Colon (tissue), 2 donors: ENCODE measurements around the gene HMX1.

Experiments used
- FAIRE-seq: peaks from 2 replicates; lab custom pipeline; 2012; peaks lifted over from hg19 to GRCh38; lab: Jason Lieb, UNC
- donor health status: control.
- donor health status: control.

HMX1 gene

DNA sequence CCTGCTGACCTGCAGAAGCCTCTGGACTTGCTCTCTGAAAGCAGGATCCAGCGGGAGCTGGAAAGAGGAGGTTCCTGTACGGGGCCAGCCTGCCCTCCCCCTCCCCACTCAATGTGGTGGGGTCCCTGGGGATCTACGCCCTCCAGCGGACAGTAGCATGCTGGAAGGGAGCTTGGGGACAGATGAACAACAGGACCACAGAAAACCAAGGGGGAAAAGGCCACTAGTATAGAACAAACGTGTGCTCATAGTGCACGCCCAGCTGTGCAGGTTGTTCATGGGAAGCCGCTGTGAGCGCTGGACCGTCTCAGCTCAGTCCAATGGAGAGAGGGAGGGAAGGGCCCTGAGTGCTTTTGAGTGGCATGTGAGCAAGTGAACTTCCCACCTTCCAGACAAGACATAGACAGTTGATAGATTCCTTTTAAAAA is 15.8 kb downstream of the HMX1 start:
- no peak for FAIRE-seq

DNA sequence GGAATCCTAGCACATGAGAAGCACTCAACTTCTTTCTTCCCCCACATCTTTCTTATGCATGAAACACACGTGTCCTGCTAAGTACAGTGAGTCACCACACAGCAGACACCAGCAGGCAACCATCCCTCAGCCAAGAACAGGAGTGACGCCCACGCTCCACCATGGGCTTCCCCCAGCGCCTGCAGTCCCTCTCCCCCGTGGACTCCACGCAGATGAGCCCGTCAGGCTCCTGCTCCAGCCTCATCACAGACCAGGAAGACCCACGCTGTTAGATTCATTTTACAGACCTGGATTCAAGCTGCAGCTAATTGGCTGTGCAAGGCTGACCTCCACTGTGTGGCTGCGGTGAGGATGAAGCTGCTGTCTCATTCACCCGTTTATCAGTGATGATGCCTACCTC is 16.7 kb downstream of the HMX1 start:
- FAIRE-seq = no peak

DNA sequence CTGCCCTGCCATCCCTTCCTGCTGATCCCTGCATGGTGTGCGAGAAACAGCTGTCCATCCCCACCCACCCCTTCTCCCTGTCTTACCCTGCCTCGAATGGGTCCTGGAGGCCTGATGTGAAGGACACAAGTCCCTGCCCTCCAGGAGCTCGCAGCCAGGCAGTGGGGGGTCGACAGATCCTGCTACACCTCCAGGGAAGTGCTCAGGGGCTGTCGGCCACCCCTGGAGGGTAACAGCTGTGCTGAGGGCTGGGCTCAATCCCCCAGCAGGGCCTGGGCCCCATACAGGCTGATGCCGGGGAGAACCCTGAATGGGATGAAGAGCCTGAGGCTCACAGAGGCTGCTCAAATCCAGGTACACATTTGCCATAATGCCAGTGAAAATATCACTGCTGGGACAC is 17.6 kb downstream of the HMX1 start:
- FAIRE-seq = no peak

DNA sequence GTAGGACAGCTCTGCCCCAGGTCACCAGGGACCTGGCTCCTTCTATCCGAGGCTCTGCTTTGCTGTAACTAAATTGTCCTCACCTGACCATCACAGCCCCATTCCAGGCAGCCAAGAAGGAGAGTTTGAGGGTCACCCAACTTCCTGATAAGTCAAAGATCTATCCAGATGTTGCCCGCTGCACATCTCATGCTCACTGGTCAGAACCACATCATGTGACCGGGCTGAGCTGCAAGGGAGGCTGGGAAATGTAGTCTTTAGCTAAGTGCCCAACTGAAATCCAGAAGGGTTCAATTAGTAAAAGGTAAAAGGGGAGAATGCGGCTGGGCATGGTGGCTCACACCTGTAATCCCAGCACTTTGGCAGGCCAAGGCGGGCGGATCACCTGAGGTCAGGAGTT is 18.4 kb downstream of the HMX1 start:
- FAIRE-seq = no peak

DNA sequence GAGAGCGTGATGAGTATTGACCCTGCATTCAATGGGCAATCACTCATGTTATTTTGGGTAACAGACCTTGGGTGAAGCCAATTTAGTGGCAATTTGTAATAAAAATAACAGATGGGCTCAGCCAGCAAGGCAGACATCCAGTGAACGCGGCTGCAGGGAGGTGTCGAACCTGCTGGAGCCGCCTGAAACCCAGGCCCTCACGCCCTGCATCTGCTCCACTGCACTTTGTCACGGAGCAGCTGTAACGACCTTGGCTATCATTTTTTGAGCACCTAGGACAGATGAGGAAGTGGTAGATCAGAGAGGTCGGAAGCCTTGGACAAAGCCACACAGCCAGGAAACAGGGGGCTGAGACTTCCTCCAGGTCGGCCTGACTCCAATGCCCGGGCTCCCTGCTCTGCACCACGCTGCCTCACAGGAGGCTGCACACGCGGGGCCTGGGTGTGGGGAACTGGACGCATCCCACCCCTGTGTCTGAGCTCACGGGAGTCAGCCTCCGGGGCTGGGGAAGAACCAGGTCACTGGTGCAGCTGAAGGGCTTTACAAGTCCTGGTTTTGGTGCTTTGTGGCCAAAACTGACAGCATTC is 19.4 kb downstream of the HMX1 start:
- no peak for FAIRE-seq

DNA sequence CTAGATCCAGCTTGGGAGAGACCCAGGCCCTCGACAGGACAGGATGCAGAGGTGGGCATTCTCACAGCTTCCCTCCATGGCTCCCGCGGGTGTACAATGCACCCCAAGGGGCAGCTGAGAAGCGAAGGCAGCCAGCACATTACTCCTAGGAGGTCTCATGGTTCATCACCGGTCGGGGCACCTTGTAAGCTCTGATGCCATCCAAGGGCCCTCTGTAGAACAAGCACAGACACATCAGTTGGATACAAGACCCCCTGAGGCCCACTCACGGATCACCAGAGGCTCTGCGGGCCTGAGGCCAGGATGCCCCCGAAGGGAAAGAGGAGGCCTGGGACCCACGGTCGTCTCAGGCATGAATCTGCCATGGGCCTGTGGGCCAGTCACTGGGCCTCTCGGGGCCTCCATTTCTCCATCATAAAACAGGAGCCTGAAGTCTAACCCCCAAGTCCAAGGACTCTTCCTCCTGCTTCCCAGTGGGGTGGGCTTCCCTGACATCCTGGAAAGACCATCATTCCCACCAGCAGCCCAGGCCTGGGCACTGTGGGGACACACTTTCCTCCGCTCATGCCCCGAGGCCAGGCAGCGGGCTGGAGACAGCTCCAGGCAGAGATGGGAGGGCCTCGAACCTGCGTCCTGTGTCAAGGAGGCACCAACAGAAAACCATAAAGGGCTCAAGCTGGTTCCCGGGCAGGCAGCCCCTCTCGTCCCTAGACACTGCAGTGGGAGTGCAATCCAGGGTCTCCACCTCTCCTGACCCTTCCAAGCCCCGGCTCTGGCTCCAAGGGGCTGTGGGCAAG is 20.1 kb downstream of the HMX1 start:
- no peak for FAIRE-seq

DNA sequence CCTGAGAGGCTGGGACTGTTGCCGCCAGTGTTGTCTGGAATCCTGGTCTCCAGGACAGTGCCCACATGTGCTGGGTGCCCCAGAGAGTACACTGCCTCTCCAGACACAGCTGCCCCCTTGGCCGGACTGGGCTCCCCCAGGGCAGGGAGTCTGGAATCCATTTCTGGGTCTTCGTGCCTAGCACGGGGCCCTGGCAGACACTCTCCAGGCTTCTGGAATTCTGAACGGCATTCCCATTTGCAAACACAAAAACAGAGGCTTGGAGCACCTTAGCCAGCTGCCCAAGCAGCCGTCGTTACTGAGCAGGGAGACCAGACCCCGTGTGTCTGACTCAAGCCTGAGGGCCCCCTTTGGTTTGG is 20.8 kb downstream of the HMX1 start:
- no peak for FAIRE-seq

DNA sequence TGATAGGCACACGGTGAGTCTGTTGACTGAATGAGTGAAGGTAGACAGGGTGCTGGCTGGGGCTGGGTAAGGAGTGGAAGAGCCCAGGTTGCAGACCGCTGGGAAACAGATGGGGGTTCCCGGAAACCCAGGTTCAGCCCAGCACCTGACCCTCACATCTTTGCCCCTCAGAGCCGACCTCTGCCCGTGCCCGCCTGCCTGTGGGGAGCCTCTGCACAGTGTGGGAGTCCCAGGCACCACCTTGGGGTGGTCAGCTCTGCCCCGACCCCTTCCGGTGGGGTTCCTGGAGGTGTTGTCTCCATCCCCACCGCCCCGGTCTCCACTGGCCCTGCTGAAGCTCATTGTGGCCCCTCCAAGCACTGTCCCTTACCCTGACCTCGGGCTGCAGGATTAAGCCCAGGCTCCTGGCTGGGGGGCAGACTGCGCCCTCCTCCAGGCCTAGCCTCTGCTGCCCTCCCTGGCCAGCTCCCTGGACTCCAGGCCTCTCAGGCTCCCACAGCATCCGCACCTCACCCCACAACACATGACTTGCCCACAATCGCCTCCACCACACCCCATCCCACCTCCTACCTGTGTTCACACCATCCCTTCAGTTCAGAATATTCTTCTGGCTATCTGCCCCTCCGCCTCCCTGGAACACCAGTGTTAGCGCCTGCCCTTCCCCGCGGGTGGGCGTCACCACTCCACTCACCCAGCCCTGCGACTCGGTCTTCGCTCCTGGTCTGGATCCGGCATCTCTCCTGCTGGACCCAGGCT is 21.4 kb downstream of the HMX1 start:
- FAIRE-seq = no peak

DNA sequence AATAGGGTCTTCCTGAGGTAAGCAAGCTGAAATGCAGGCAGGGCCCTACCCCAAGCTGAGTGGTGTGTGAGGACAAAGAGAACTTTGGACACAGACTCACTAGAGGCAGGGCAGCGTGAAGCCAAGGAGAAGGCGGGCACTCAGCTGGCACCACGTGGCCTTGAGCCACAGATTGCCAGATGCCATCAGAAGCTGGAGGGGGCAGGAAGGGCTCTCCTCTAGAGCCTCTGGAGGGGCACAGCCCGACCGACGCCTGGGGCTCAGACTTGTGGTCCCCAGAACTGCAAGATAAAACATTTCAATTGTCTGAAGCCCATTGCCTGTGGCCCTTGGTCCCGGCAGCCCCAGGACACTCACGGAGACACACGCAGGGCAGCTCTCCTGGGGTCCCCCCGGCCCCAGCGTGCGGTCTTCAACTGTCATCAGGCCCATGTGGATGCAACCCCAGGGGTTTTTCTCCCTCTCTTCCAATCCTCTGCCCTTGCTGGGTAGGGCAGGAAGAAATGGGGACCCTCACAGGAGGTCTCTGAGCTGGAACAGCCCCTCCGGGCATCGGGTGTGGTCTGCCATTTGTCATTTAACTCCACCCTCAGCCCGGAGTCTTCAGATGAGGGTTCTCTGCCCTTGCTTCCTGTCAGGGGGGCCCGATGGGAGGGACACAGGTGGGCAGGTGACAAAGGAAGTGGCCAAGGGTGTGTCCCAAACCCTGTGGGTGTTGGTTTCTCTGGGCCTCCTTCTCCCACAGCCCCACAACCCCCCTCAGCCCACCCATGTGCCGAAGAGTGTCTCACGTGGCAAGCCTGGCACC is 22.2 kb downstream of the HMX1 start:
- no peak for FAIRE-seq

DNA sequence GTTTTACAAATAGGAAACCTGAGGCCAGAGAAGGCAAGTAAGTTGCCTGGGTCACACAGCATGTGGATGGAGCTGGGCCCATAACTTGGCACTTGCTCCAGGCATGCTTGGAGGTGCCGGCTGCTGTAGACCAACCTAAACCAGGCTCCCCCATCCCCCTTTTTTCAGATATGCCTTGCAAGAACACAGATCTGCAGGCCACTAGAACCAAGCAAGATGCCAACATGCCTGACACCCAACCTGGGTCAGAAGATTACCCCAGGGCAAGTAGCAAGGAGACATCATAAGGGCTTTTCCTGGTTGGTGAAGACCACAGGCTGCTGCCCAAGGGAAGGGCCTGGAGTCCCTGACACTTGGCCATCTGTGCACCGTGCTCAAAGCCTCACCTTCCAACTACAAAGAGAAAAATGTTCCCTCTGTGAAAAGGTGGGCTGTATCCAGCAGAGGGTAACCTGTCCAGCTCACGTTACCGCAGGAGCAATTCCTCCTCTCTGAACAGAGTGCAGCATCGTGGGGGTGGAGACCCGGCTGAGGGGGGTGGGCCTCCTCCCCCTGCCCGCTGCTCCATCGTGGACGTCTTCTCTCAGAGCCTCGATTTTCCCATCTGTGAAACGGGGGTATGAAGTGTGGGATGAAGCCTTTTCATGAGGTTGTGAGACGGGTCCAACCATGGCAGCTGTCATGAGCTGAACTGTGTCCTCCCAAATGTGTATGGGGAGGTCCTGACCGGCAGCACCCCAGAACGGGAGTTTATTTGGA is 23.0 kb downstream of the HMX1 start:
- FAIRE-seq = no peak

DNA sequence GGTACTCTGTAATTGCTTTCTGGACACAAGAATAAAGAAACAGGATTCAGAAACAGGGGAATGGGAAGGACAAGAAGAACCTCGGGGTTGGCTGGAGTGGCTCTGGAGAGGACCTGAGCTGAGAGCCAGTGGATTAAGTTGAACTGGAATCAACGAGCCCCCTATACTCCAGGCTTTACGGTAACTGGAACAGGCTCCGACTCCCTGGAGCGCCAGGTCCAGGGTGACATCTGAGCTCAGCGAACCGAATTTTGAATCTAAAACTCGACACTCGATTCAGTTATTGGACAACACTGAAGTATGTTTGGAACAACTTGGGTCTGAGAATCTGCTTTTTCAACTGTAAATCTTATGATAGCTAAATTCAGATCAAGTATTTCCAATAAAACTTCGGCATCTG is 23.9 kb downstream of the HMX1 start:
- no peak for FAIRE-seq

DNA sequence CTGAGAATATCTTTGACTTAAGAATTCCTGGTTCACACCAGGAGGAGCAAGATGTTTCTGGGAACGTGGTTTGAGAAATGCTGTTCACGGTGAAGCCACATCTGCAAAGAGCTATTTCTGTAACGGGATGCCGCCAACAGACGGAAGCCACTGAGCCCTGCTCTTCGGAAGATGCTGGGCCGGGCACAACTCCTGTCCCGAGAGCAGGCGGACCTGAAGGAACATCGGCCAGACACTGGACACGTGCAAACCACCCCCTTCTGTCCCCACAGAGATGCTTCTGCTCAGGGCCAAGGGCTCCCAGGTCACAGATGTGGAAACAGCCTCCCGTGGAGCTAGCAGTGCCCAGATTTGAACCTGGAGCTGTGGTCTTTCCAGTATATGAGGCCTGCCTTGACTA is 24.3 kb downstream of the HMX1 start:
- FAIRE-seq = no peak

DNA sequence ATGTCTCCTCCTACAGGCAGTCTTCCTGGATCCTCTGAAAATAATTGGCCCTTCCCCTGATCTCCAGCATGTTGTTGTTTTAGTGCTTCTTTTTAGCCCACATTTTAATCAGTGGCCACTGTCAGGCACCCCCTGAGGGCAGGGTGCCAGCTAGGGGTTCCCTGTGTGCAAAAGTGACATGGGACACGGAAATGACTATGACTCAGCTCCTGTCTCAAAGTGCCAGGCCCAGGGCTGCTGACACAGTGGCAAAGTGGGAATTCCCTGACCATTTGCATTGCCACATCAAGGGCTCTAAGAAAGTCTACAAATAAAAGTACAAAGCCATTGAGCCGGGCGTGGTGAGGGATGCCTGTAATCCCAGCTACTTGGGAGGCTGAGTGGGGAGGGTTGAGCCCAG is 24.8 kb downstream of the HMX1 start:
- no peak for FAIRE-seq

DNA sequence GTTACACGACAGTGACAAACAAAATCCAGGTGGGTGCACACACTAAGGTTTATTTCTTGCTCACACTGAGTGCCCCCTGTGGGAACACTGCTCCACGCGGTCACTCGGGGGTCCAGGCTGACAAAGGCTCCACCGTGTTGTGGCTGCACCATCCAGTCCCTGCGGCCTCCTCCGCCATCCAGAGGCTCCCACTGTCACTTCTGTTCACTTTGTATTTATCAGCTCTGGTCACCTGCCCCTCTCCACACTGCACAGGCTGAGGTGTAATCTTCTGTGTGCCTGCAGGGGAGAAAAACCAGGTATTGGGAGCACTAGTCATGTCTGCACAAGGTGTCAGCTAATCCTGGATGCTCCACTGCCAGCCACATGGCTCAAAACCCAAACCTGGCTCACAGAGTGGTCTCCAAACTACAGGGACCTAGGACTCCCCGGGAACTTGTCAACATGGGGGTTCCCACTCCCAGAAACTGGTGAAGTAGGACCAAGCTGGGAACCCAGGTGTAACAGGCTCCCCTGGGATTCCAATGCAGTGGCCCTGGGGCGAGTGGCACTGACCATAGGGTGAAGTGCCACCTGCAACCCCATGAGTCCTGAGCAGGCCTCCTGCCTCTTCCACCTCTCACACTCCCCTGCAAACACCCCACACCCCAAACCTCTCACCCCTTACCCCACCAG is 25.5 kb downstream of the HMX1 start:
- FAIRE-seq = no peak

DNA sequence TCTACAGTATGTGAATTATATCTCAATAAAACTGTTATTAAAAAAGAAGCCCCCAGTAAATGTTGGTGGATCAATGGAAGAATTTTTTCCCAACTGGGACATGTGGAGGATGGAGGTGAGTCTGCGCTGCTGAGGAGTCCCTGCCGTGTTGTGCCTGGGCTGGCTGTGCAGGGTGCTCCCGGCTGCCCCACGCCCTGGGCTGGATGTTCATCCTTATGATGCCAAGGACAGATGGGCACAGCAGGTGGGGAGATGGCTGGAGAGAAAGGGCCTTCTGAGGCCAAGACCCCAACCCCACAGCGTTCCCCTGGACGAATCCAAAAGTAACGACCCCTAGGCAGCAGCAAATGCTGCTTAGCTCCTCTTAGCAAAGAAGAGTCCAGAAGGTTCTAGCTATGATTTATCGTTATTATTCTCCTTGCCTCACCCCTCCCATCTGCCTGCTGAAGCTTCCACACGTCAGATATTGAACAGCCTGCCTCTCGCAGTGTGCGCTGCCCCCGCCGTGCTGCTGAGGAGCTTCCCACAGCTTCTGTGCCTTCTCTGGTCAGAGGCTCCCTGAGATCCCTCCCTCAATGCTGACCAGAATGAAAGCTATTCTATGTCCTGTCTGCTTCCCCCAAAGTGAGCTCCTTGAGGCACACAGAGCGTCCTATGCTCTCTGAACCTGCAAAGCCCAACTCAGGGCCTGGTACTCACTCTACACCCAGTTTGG is 26.5 kb downstream of the HMX1 start:
- FAIRE-seq = no peak

DNA sequence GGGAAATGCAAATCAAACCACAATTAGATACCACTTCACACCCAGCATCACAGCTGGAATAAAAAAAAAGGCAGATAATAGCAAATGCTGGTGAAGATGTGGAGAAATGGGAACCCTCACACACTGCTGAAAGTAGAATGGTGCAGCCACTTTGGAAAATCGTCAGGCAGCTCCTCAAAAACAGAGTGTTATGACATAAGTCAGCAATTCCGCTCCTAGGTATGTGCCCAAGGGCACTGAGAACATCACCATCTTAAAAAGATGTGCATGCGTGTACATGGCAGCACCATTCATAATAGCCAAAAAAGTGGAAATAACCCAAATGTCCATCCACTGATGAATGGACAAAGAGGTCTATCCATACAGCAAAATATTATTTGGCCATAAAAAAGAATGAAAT is 28.0 kb downstream of the HMX1 start:
- FAIRE-seq = no peak

DNA sequence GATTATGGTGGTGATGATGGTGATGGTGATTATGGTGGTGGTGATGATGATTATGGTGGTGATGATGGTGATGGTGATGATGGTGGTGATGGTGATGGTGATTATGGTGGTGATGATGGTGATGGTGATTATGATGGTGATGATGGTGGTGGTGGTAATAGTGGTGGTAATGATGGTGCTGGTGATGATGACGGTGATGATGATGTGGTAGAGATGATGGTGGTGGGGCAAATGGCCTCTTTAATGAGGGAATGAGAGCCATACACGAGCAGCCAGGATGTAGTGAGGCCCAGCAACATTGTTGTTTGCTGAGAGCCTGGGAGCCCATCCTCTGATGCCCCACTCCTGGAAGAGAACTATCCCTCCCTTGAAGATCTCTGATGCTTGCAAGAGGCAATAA is 29.0 kb downstream of the HMX1 start:
- FAIRE-seq = no peak

DNA sequence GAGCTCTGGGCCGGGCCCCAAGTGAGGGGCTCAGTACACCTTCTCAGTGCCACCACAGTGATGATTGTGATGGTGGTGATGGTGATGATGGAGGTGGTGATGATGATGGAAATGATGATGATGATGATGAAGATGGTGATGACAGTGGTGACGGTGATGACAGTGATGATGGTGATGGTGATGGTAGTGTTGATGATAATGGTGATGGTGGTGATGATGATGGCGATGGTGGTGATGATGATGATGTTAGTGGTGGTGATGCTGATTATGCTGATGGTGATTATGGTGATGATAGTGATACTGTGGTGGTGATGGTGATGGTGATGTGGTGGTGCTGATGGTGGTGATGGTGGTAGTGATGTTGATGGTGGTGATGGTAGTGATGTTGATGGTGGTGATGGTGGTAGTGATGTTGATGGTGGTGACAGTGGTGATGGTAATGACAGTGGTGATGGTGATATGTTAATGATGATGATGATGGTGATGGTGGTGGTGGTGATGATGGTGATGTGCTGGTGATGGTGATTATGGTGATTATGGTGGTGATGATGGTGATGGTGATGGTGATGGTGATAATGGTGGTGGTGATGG is 29.9 kb downstream of the HMX1 start:
- no peak for FAIRE-seq

DNA sequence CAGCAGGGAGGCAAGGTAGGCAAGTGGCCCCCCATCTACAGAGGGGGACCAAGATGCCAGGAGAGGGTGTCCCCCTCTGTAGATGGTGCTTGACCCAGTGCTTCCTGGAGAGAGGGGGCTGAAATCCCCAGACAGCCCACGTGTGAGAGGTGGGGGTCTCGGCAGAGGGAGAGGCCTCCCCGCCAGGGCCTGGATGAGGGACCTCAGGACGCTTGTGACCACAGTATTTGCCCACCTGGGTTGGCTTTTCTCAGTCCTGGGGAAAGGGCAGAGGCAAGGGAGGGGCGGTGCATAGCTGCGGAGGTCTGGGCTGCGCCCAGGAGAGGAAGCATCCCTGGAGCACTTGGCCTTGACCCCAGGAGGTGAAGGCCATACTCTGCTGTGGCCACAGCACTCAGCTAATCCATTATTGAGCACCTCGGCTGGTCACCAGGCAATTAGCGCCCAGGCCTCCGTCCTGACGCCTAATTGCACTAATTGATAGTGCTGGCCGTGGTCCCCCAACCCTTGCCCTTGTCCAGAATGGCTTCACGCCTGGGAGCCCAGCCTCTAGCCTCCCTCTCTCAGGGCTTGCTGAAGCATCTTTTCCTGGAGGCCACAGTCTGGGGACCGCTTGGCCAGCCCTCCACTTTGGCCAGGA is 30.7 kb downstream of the HMX1 start:
- FAIRE-seq = no peak
